GM12892 (cell line): Measurements from ENCODE around the gene TNS1.

Experiments used
- POLR2A ChIP-seq: IDR thresholded peaks from 2 replicates; pipeline ENCODE4 v1.6.1; 2011; ENCODE audit warnings: low read depth, low read length, control low read depth
- POLR2AphosphoS5 ChIP-seq: IDR thresholded peaks from 2 replicates; pipeline ENCODE4 v1.6.1; 2011; ENCODE audit warnings: low read depth, low read length, control low read depth

- TF ChIP-seq POLR2AphosphoS5 (no peak), POLR2A (no peak)
These were observed 8.0 kb downstream of the TNS1 start for GRCh38 chr2:217994776-217995274.
